Testis (tissue), 3 donors: ENCODE results near the gene FHAD1. TPM values are rescaled to one million over a fixed set of nuclear protein-coding genes. Genes with fewer than 3 reads are reported as not detected.

Experiments
- DNase-seq: peaks from one replicate; pipeline ENCODE4 v3.0.0-alpha.2; 2019
- H3K27ac ChIP-seq, 2 donors: fragments of 200-600 bp; sonication (generic); one replicate each; pipeline ENCODE4 v1.5.1; 2019
- H3K27me3 ChIP-seq: fragments of 200-600 bp; sonication (generic); one replicate; pipeline ENCODE4 v1.5.1; 2019
- H3K36me3 ChIP-seq: fragments of 200-600 bp; sonication (generic); one replicate; pipeline ENCODE4 v1.5.1; 2017; ENCODE audit warnings: low read depth; ENCODE audit errors: missing control alignments
- H3K4me1 ChIP-seq: fragments of 200-600 bp; sonication (generic); one replicate; pipeline ENCODE4 v1.5.1; 2019
- H3K4me3 ChIP-seq, 2 donors: fragments of 200-600 bp; sonication (generic); one replicate each; pipeline ENCODE4 v1.5.1; 2017 to 2019
- H3K9me3 ChIP-seq: fragments of 200-600 bp; sonication (generic); one replicate; pipeline ENCODE4 v1.5.1; 2017
- POLR2A ChIP-seq: fragments of 450-650 bp; IDR thresholded peaks from one replicate; pipeline ENCODE4 v1.6.1; 2017; ENCODE audit warnings: antibody characterized with exemption, mild to moderate bottlenecking, moderate library complexity
- WGBS, 2 donors: methylation state at CpG; one replicate each; pipeline ENCODE4 v1.1.5; 2018; 5-methylcytosine and 5-hydroxymethylcytosine counted together
- intact Hi-C: fragments of 100-400 bp; cut with DNase I; formaldehyde crosslinking; loops from one replicate; pipeline ENCODE4 v1.15.1; 2023; ENCODE audit warnings: low total_unique reads
- polyA plus RNA-seq: library from polyadenylated mRNA; stranded (reverse); fragments of 350-450 nt; fragmentation: Illumina TruSeq; extraction: RNeasy Lipid Tissue Mini Kit (QIAGEN cat#74804); gene quantifications from one replicate; pipeline ENCODE4 v1.2.3, GENCODE V29; 2014; ENCODE audit warnings: low read depth, low replicate concordance; ENCODE audit not compliant: insufficient read depth
- total RNA-seq, 2 donors: library from RNA; depleted of rRNA; stranded (reverse); fragments of >200 nt; gene quantifications; one replicate each; pipeline ENCODE4 v1.2.3, GENCODE V29; 2016
- TF ChIP-seq, protein P1 (sequence below), 3 experiments: fragments of 450-650 bp in 2 of 3; fragments of 200-600 bp in 1 of 3; sonication (generic) in 1 of 3; IDR thresholded peaks; one replicate each; pipeline ENCODE4 v1.5.1; 2016 to 2019; ENCODE audit warnings: antibody characterized with exemption in 3 of 3, mild to moderate bottlenecking in 2 of 3, moderate library complexity in 1 of 3

The FHAD1 gene
- total and polyA plus RNA-seq, 3 donors from 2014 or later: 22.0 to 73.3 (median 59.0) TPM

DNA sequence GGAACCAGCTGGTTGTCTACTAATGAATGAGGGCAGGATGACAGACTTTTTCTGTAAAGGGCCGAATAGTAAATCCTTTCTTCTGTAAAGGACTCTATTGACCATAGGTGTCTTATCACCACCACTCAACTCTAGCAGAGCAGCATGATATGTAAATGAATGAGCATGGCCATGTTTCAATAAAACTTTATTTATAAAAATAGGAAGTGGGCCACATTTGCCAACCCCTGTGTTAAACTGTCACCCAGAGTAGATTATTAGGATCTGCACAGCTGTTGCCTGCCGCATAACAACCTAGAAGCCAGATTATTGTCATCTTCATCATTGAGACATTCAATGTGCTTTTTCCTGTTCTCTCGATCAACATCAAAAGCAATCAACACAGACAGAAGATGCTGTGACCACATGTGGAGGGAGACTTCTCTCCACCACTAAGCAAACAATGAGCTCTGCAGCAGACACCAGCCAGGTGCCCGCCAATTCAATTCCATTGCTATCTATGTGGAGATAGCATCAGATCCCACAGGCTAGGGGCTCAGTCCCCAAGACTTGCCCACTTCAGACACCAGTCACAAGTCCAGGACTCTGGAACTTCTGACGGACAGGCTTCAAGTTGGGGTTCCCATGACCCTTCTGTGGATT, 155.9 kb downstream of the FHAD1 start:
- intact Hi-C loops: no loop called here
- H3K9me3 ChIP-seq: no peaks in the 10 kb centered on the region
- no peak for TF ChIP-seq POLR2A
- TF ChIP-seq, protein P1, sequence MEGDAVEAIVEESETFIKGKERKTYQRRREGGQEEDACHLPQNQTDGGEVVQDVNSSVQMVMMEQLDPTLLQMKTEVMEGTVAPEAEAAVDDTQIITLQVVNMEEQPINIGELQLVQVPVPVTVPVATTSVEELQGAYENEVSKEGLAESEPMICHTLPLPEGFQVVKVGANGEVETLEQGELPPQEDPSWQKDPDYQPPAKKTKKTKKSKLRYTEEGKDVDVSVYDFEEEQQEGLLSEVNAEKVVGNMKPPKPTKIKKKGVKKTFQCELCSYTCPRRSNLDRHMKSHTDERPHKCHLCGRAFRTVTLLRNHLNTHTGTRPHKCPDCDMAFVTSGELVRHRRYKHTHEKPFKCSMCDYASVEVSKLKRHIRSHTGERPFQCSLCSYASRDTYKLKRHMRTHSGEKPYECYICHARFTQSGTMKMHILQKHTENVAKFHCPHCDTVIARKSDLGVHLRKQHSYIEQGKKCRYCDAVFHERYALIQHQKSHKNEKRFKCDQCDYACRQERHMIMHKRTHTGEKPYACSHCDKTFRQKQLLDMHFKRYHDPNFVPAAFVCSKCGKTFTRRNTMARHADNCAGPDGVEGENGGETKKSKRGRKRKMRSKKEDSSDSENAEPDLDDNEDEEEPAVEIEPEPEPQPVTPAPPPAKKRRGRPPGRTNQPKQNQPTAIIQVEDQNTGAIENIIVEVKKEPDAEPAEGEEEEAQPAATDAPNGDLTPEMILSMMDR (IDR thresholded peaks at IDR 0.05): no peak
- H3K27ac ChIP-seq: no peak overlapping the region
- WGBS, 2 donors: 94 to 96% methylated on average over 5 of the region's 5 CpGs
- H3K4me3 ChIP-seq: no peak overlapping the region
- H3K27me3 ChIP-seq: no peaks in the 10 kb centered on the region
- no peak for DNase-seq
- no peaks in the 10 kb centered on the region for H3K4me1 ChIP-seq
- H3K36me3 ChIP-seq: no peaks in the 10 kb centered on the region

DNA sequence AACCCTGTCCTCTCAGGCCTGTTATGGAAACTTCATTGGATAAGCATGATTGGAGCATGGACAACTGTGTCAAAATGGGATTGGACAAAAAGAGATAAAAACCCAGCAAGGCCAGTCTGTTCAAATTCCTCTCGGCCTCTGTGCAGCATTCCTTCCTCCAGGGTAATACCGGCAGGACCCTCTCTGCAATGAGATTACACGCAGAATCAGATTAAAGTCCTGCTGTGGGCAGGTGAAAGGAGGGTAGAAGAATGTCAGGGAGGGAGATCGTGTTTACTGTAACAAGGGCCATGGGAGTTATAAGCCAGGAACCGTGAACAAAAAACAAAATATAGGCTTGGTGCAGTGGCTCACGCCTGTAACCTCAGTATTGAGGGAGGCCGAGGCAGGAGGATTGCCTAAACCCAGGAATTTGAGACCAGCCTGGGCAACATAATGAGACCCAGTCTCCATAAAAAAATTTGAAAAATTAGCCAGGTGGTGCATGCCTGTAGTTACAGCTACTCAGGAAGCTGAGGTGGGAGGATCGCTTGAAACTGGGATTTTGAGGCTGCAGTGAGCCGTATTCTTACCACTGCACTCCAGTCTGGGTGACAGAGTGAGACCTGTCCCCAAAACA, 157.0 kb downstream of the FHAD1 start:
- no peaks in the 10 kb centered on the region for H3K27me3 ChIP-seq
- H3K9me3 ChIP-seq: no peaks in the 10 kb centered on the region
- DNase-seq: no peak
- H3K27ac ChIP-seq: no peak overlapping the region
- H3K36me3 ChIP-seq: no peaks in the 10 kb centered on the region
- intact Hi-C loops: no loop called here
- H3K4me3 ChIP-seq: no peak overlapping the region
- WGBS, 2 donors: 89 to 94% methylated on average over 9 of the region's 9 CpGs
- no peak for TF ChIP-seq POLR2A
- TF ChIP-seq, protein P1 (IDR thresholded peaks at IDR 0.05): no peak
- peaks cover 3% of the 10 kb centered on the region for H3K4me1 ChIP-seq

DNA sequence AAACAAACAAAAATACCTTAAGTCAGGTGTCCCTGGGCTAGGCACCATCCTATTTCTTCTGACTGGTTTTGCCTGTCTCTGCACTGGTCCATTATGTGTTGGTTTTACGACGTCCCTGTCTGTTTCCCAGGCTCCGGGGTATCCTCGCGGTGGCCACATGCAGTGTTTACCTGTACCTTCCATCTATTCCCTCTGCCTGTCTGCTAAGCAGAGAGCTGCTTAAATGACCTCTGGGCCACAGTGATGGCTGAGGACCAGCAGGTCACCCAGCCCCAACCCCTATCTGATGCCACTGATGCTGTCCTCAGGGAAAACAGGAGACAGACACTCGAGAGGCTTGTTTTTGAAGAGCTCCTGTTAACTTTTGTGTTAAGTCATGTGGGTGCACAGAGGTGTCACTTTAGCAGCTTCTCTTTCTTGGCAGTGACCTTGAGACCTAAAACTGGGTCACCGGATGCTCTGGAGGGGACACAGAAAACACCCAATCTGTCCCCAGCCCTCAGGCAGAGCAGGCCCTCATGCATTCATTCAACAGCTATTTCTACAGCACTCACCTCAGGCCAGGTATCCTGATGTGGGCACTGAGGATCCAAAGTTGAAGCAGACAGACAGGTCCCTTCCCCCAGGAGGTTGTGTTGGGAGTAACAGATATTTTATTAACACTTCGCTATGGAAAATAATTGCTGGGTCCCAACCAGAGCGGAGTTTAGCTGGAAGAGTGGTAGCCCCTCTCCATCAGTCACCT, 158.3 kb downstream of the FHAD1 start:
- H3K4me3 ChIP-seq: no peak overlapping the region
- DNase-seq: no peak
- intact Hi-C loops: no loop called here
- no peak overlapping the region for H3K27ac ChIP-seq
- TF ChIP-seq, protein P1 (IDR thresholded peaks at IDR 0.05): no peak
- no peak for TF ChIP-seq POLR2A
- no peaks in the 10 kb centered on the region for H3K27me3 ChIP-seq
- H3K4me1 ChIP-seq: peaks cover 6% of the 10 kb centered on the region
- H3K9me3 ChIP-seq: no peaks in the 10 kb centered on the region
- H3K36me3 ChIP-seq: no peaks in the 10 kb centered on the region
- 93 to 99% methylated on average over 9 of the region's 9 CpGs for WGBS, 2 donors

DNA sequence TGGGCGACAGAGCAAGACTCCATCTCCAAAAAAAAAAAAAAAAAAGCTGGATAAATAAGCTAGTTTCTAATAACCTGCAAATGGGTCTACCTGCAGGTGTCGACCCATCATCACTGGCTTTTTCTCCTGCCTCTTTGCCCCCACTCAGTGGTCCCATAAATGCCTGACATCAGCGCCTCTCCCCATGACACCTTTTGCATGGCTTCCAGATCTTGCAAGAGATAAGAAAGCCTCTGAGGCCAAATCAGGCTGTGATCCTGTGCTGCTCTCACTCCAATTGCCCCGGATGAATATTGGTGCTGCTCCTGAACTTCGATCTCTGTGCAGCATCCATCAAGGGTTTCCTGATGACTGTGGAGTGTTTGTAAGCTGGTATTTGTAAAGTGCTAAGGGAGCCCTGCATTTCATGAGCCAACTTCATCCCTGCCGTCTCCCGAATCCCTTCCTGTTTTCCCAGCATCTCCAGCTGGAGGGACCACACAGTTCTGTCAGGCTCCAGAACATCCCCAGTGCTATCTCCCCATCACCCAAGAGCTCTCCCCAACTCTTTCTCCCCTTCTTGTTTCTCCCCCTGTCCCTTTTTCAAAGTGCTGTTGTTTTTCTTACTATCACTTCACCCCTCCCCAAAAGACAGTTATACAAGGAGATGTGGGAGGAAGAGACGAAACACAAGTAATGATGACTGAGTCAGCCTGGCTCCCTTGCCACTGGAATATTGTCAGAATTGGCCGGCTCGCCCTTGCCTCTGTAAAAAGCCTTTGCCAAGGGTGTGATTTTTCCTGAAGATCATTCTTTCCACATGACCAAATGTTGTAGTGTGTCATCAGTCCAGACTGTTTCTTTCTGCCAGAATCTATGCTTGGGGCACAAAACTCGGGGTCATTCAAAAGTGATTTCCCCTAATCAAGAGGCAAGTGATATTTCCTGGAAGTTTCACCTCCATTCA, 159.9 kb downstream of the FHAD1 start:
- DNase-seq: no peak
- 59 to 70% methylated on average over 11 of the region's 11 CpGs for WGBS, 2 donors
- intact Hi-C loops: no loop called here

More for the DNA sequence above, 159.9 kb downstream of the FHAD1 start:
- Histone ChIP-seq H3K27ac (no peak overlapping the region), H3K36me3 (no peaks in the 10 kb centered on the region), H3K4me3 (no peak overlapping the region), H3K4me1 (peaks cover 9% of the 10 kb centered on the region), H3K27me3 (no peaks in the 10 kb centered on the region), H3K9me3 (no peaks in the 10 kb centered on the region)
- no peak for TF ChIP-seq POLR2A
- TF ChIP-seq, protein P1 (IDR thresholded peaks at IDR 0.05): no peak
